ENCODE measurements around the gene RPS19. TPM values are rescaled to one million over a fixed set of nuclear protein-coding genes. Genes with fewer than 3 reads are reported as not detected.

The RPS19 gene
- polyA plus RNA-seq, 4 donors = 2,031 to 3,349 (median 2,770) TPM

DNA sequence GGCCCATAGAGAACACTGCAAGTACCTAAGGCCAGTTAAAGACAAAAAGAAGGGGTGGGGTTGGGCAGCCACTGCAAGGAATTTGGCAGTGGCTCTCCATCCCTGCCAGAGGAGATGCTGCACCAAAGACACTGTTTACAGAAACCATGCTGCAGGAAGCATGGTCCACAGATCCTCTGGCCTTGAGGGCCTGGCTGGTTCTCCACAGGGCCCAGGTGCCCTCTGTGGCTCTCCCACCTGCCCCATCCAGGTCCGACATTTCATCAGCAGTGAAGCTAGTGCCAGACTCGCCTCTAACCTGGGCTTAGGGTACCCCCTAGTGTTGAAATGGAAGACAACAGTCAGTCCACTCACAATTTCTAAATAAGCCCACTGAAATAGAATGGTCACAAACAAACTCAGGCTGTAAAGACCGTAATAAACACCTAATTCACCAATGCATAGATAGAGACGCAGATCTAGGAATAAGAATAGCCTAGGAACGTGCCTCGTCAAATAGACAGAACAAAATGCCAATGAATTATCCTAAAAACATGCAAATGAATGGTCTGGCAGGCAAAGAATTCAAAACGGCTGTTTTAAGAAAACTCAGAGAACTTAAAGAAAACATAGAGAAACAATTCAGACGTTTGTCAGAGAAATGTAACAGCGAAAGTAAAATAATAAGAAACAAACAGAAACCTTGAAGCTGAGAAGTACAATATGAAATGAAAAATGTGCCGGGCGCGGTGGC, 38.9 kb upstream of the RPS19 start:
- Histone ChIP-seq H3K4me1 (ENCODE audit: control insufficient read depth in 3 of 3, insufficient read depth in 2 of 3, low read depth in 1 of 3, low read length in 2 of 3) (no peaks in the 10 kb centered on the region), H3K9me3 (ENCODE audit: control insufficient read depth in 2 of 2, insufficient read depth in 1 of 2, low read depth in 1 of 2, low read length in 1 of 2) (no peaks in the 10 kb centered on the region), H3K27me3 (ENCODE audit: control insufficient read depth in 3 of 3, insufficient read depth in 3 of 3, low read length in 3 of 3) (peaks cover 0 to 8% (median 0%) of the 10 kb centered on the region in 3 donors), H3K4me3 (ENCODE audit: low read depth in 1 of 3, low read length in 3 of 3) (no peak overlapping the region), H3K36me3 (ENCODE audit: control insufficient read depth in 3 of 3, insufficient read depth in 2 of 3, low read depth in 1 of 3, low read length in 3 of 3) (no peaks in the 10 kb centered on the region), H3K27ac (ENCODE audit: low read depth in 1 of 3, low read length in 2 of 3) (no peak overlapping the region)
- FAIRE-seq (no peak), DNase-seq (peak; percentile 50 to 53)
- WGBS, 3 donors = 34 to 38% (median 35%) methylated on average over 12 of the region's 12 CpGs

- WGBS, 3 donors = 44 to 64% (median 62%) methylated on average over 12 to 13 of the region's 13 CpGs
Measured at GRCh38 chr19:41837981-41838708, 21.9 kb upstream of the RPS19 start.

GRCh38 chr19:41839211-41839610, 20.8 kb upstream of the RPS19 start:
- Histone ChIP-seq H3K36me3 (ENCODE audit: control insufficient read depth in 3 of 3, insufficient read depth in 2 of 3, low read depth in 1 of 3, low read length in 3 of 3) (no peaks in the 10 kb centered on the region), H3K9me3 (ENCODE audit: control insufficient read depth in 2 of 2, insufficient read depth in 1 of 2, low read depth in 1 of 2, low read length in 1 of 2) (no peaks in the 10 kb centered on the region), H3K27me3 (ENCODE audit: control insufficient read depth in 3 of 3, insufficient read depth in 3 of 3, low read length in 3 of 3) (peaks cover 0 to 14% (median 10%) of the 10 kb centered on the region in 3 donors), H3K27ac (ENCODE audit: low read depth in 1 of 3, low read length in 2 of 3) (no peak overlapping the region), H3K4me3 (ENCODE audit: low read depth in 1 of 3, low read length in 3 of 3) (no peak overlapping the region), H3K4me1 (ENCODE audit: control insufficient read depth in 3 of 3, insufficient read depth in 2 of 3, low read depth in 1 of 3, low read length in 2 of 3) (no peaks in the 10 kb centered on the region)
- 51 to 64% (median 62%) methylated on average over 2 of the region's 2 CpGs for whole genome bisulfite sequencing, 3 donors
- no peak for FAIRE-seq
- no peak for DNase-seq

More at GRCh38 chr19:41837981-41838708, 21.9 kb upstream of the RPS19 start:
- peaks cover 0 to 14% (median 10%) of the 10 kb centered on the region in 3 donors for H3K27me3 ChIP-seq (ENCODE audit: control insufficient read depth in 3 of 3, insufficient read depth in 3 of 3, low read length in 3 of 3)
- H3K4me1 ChIP-seq (ENCODE audit: control insufficient read depth in 3 of 3, insufficient read depth in 2 of 3, low read depth in 1 of 3, low read length in 2 of 3) = no peaks in the 10 kb centered on the region
- FAIRE-seq (no peak), DNase-seq (no peak)
- H3K27ac ChIP-seq (ENCODE audit: low read depth in 1 of 3, low read length in 2 of 3) = no peak overlapping the region
- H3K36me3 ChIP-seq (ENCODE audit: control insufficient read depth in 3 of 3, insufficient read depth in 2 of 3, low read depth in 1 of 3, low read length in 3 of 3) = no peaks in the 10 kb centered on the region
- no peaks in the 10 kb centered on the region for H3K9me3 ChIP-seq (ENCODE audit: control insufficient read depth in 2 of 2, insufficient read depth in 1 of 2, low read depth in 1 of 2, low read length in 1 of 2)
- H3K4me3 ChIP-seq (ENCODE audit: low read depth in 1 of 3, low read length in 3 of 3) = no peak overlapping the region

- H3K36me3 ChIP-seq (ENCODE audit: control insufficient read depth in 3 of 3, insufficient read depth in 2 of 3, low read depth in 1 of 3, low read length in 3 of 3) = no peaks in the 10 kb centered on the region
- DNase-seq (peak in 1 of 2 donors; percentile 16), FAIRE-seq (no peak)
- H3K27ac ChIP-seq (ENCODE audit: low read depth in 1 of 3, low read length in 2 of 3) = no peak overlapping the region
- peaks cover 0 to 11% (median under 1%) of the 10 kb centered on the region in 3 donors for H3K27me3 ChIP-seq (ENCODE audit: control insufficient read depth in 3 of 3, insufficient read depth in 3 of 3, low read length in 3 of 3)
- H3K9me3 ChIP-seq (ENCODE audit: control insufficient read depth in 2 of 2, insufficient read depth in 1 of 2, low read depth in 1 of 2, low read length in 1 of 2) = peaks cover 0 to 2% of the 10 kb centered on the region in 2 donors
- no peak overlapping the region for H3K4me3 ChIP-seq (ENCODE audit: low read depth in 1 of 3, low read length in 3 of 3)
- 13 to 48% (median 21%) methylated on average over 7 of the region's 7 CpGs for WGBS, 3 donors
- H3K4me1 ChIP-seq (ENCODE audit: control insufficient read depth in 3 of 3, insufficient read depth in 2 of 3, low read depth in 1 of 3, low read length in 2 of 3) = no peaks in the 10 kb centered on the region
Measured at GRCh38 chr19:41843371-41843770, 16.7 kb upstream of the RPS19 start.

DNA sequence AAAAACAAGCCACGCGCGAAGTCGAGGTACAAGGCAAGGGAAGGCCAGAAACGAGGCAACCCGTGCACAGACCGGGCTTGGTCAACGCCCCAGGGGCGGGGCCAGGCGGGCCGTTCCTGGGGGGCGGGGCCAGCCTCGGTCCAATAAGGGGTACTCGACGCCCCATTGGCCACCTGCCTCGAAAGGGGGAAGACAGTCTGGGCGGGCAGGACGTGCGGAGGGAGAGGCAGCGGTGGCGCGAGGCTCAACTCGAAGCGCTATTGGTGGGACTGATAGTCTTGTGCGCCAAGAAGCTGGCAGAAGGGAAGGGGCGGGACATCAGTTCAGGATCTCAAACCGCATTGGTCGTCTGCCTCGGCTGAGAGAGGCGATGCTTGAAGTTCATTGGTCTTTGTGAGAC, 15.5 kb upstream of the RPS19 start, which contains the start of gene LYPD4:
TSS of gene LYPD4 (minus strand) at position 83 of the 400 bp plus-strand sequence. CDS start 5,398 bp downstream, outside the sequence.
- DNase-seq = no peak
- Histone ChIP-seq H3K4me1 (ENCODE audit: control insufficient read depth in 3 of 3, insufficient read depth in 2 of 3, low read depth in 1 of 3, low read length in 2 of 3) (no peaks in the 10 kb centered on the region), H3K27me3 (ENCODE audit: control insufficient read depth in 3 of 3, insufficient read depth in 3 of 3, low read length in 3 of 3) (peaks cover 0 to 4% (median 0%) of the 10 kb centered on the region in 3 donors), H3K36me3 (ENCODE audit: control insufficient read depth in 3 of 3, insufficient read depth in 2 of 3, low read depth in 1 of 3, low read length in 3 of 3) (no peaks in the 10 kb centered on the region), H3K4me3 (ENCODE audit: low read depth in 1 of 3, low read length in 3 of 3) (no peak within 1 kb of the TSS), H3K9me3 (ENCODE audit: control insufficient read depth in 2 of 2, insufficient read depth in 1 of 2, low read depth in 1 of 2, low read length in 1 of 2) (peaks cover 0 to 2% of the 10 kb centered on the region in 2 donors), H3K27ac (ENCODE audit: low read depth in 1 of 3, low read length in 2 of 3) (no peak within 1 kb of the TSS)
- no peak for FAIRE-seq
- 79 to 83% (median 80%) methylated on average over 29 to 30 of the region's 30 CpGs for WGBS, 3 donors

DNA sequence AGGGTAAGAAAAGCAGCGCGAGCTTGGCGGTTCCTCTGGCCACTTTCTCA, 15.2 kb upstream of the RPS19 start, which contains the start of gene DMRTC2:
TSS of gene DMRTC2 (plus strand) at position 42 of the 50 bp plus-strand sequence. CDS start 2,387 bp downstream, outside the sequence.
- 94 to 100% (median 96%) methylated on average over 3 of the region's 3 CpGs for WGBS, 3 donors
- H3K27ac ChIP-seq (ENCODE audit: low read depth in 1 of 3, low read length in 2 of 3) = no peak within 1 kb of the TSS

GRCh38 chr19:41845051-41845590, 14.9 kb upstream of the RPS19 start:
- Histone ChIP-seq H3K9me3 (ENCODE audit: control insufficient read depth in 2 of 2, insufficient read depth in 1 of 2, low read depth in 1 of 2, low read length in 1 of 2) (peaks cover 0 to 2% of the 10 kb centered on the region in 2 donors), H3K36me3 (ENCODE audit: control insufficient read depth in 3 of 3, insufficient read depth in 2 of 3, low read depth in 1 of 3, low read length in 3 of 3) (no peaks in the 10 kb centered on the region), H3K27ac (ENCODE audit: low read depth in 1 of 3, low read length in 2 of 3) (no peak overlapping the region), H3K27me3 (ENCODE audit: control insufficient read depth in 3 of 3, insufficient read depth in 3 of 3, low read length in 3 of 3) (peaks cover 0 to 4% (median 0%) of the 10 kb centered on the region in 3 donors), H3K4me3 (ENCODE audit: low read depth in 1 of 3, low read length in 3 of 3) (no peak overlapping the region), H3K4me1 (ENCODE audit: control insufficient read depth in 3 of 3, insufficient read depth in 2 of 3, low read depth in 1 of 3, low read length in 2 of 3) (no peaks in the 10 kb centered on the region)
- WGBS, 3 donors = 87 to 95% (median 92%) methylated on average over 22 to 23 of the region's 23 CpGs
- FAIRE-seq (no peak), DNase-seq (no peak)

More for the DNA sequence above, 15.2 kb upstream of the RPS19 start, which contains the start of gene DMRTC2:
- peaks cover 0 to 4% (median 0%) of the 10 kb centered on the region in 3 donors for H3K27me3 ChIP-seq (ENCODE audit: control insufficient read depth in 3 of 3, insufficient read depth in 3 of 3, low read length in 3 of 3)
- DNase-seq (no peak), FAIRE-seq (no peak)
- H3K4me3 ChIP-seq (ENCODE audit: low read depth in 1 of 3, low read length in 3 of 3) = no peak within 1 kb of the TSS
- peaks cover 0 to 2% of the 10 kb centered on the region in 2 donors for H3K9me3 ChIP-seq (ENCODE audit: control insufficient read depth in 2 of 2, insufficient read depth in 1 of 2, low read depth in 1 of 2, low read length in 1 of 2)
- H3K4me1 ChIP-seq (ENCODE audit: control insufficient read depth in 3 of 3, insufficient read depth in 2 of 3, low read depth in 1 of 3, low read length in 2 of 3) = no peaks in the 10 kb centered on the region
- no peaks in the 10 kb centered on the region for H3K36me3 ChIP-seq (ENCODE audit: control insufficient read depth in 3 of 3, insufficient read depth in 2 of 3, low read depth in 1 of 3, low read length in 3 of 3)

GRCh38 chr19:41847351-41848105, 12.5 kb upstream of the RPS19 start:
- FAIRE-seq = no peak
- Histone ChIP-seq H3K9me3 (ENCODE audit: control insufficient read depth in 2 of 2, insufficient read depth in 1 of 2, low read depth in 1 of 2, low read length in 1 of 2) (peaks cover 0 to 2% of the 10 kb centered on the region in 2 donors), H3K27ac (ENCODE audit: low read depth in 1 of 3, low read length in 2 of 3) (no peak overlapping the region), H3K27me3 (ENCODE audit: control insufficient read depth in 3 of 3, insufficient read depth in 3 of 3, low read length in 3 of 3) (peaks cover 0 to 8% (median 0%) of the 10 kb centered on the region in 3 donors), H3K4me3 (ENCODE audit: low read depth in 1 of 3, low read length in 3 of 3) (no peak overlapping the region), H3K4me1 (ENCODE audit: control insufficient read depth in 3 of 3, insufficient read depth in 2 of 3, low read depth in 1 of 3, low read length in 2 of 3) (no peaks in the 10 kb centered on the region), H3K36me3 (ENCODE audit: control insufficient read depth in 3 of 3, insufficient read depth in 2 of 3, low read depth in 1 of 3, low read length in 3 of 3) (no peaks in the 10 kb centered on the region)
- WGBS, 3 donors = 88 to 90% (median 90%) methylated on average over 19 of the region's 19 CpGs
- no peak for DNase-seq
